HEK293 (cell line): Measurements from ENCODE around the gene ERRFI1.

ENCODE experiments used
- CTCF ChIA-PET: fragments of 350-600 bp; formaldehyde crosslinking; extraction: SDS; loops from one replicate; lab custom pipeline; 2021; ENCODE audit warnings: antibody characterized with exemption; lab: Yijun Ruan, JAX
- POLR2A ChIA-PET: fragments of 300-600 bp; formaldehyde crosslinking; extraction: SDS; loops from one replicate; lab custom pipeline; 2020; ENCODE audit warnings: antibody characterized with exemption, inconsistent platforms; lab: Yijun Ruan, JAX
- H3K27ac ChIP-seq: fragments of 200-500 bp; sonication (Bioruptor generic); 2 replicates; pipeline ENCODE4 v1.5.1; 2014; ENCODE audit warnings: low read depth, low read length, control low read depth, inconsistent platforms; ENCODE audit errors: extremely low read depth
- H3K36me3 ChIP-seq, 2 experiments: fragments of 200-500 bp in 1 of 2; sonication (Bioruptor generic) in 1 of 2; 1 replicate in 1 of 2; 2 replicates in 1 of 2; pipeline ENCODE4 v1.5.1; 2014 to 2017; ENCODE audit warnings: inconsistent platforms in 2 of 2, low read length in 2 of 2; ENCODE audit not compliant: control insufficient read depth in 2 of 2, insufficient read depth in 1 of 2
- H3K4me1 ChIP-seq: fragments of 200-500 bp; sonication (Bioruptor generic); 2 replicates; pipeline ENCODE4 v1.5.1; 2014; ENCODE audit warnings: mild to moderate bottlenecking, low read length, inconsistent platforms; ENCODE audit not compliant: control insufficient read depth, insufficient read depth
- H3K4me3 ChIP-seq: 2 replicates; pipeline ENCODE4 v1.5.1; 2011; ENCODE audit warnings: low read depth, mild to moderate bottlenecking, control low read depth, low read length, moderate library complexity
- H3K9me3 ChIP-seq: fragments of 200-500 bp; sonication (Bioruptor generic); 2 replicates; pipeline ENCODE4 v1.5.1; 2014; ENCODE audit warnings: low read depth, low read length, inconsistent platforms; ENCODE audit not compliant: control insufficient read depth, insufficient read depth
- GLIS2 ChIP-seq: fragments of 450-650 bp; formaldehyde crosslinking; IDR thresholded peaks from 2 replicates; pipeline ENCODE4 v1.5.1; 2016; ENCODE audit warnings: missing biosample characterization, missing genetic modification characterization
- KLF1 ChIP-seq: fragments of 450-650 bp; formaldehyde crosslinking; IDR thresholded peaks from 2 replicates; pipeline ENCODE4 v1.5.1; 2016; ENCODE audit warnings: missing biosample characterization, missing genetic modification characterization
- OVOL3 ChIP-seq: fragments of 450-650 bp; formaldehyde crosslinking; IDR thresholded peaks from 2 replicates; pipeline ENCODE4 v1.5.1; 2016; ENCODE audit warnings: missing biosample characterization, missing genetic modification characterization
- SCRT2 ChIP-seq: fragments of 450-650 bp; formaldehyde crosslinking; IDR thresholded peaks from 2 replicates; pipeline ENCODE4 v1.5.1; 2016; ENCODE audit warnings: missing biosample characterization, missing genetic modification characterization
- ZNF155 ChIP-seq: fragments of 450-650 bp; formaldehyde crosslinking; IDR thresholded peaks from 2 replicates; pipeline ENCODE4 v1.5.1; 2016; ENCODE audit warnings: missing biosample characterization, missing genetic modification characterization
- ZNF16 ChIP-seq: fragments of 450-650 bp; formaldehyde crosslinking; IDR thresholded peaks from 2 replicates; pipeline ENCODE4 v1.5.1; 2016; ENCODE audit warnings: low read depth, missing biosample characterization, missing genetic modification characterization
- ZNF184 ChIP-seq: fragments of 450-650 bp; IDR thresholded peaks from 2 replicates; pipeline ENCODE4 v1.5.1; 2018; ENCODE audit warnings: missing biosample characterization, mild to moderate bottlenecking, missing genetic modification characterization
- ZNF214 ChIP-seq: fragments of 450-650 bp; formaldehyde crosslinking; IDR thresholded peaks from 2 replicates; pipeline ENCODE4 v1.5.1; 2017; ENCODE audit warnings: missing biosample characterization, mild to moderate bottlenecking, missing genetic modification characterization, borderline replicate concordance
- ZNF266 ChIP-seq: fragments of 450-650 bp; formaldehyde crosslinking; IDR thresholded peaks from 2 replicates; pipeline ENCODE4 v1.5.1; 2016; ENCODE audit warnings: missing biosample characterization, missing genetic modification characterization, low read depth
- ZNF324 ChIP-seq: fragments of 450-650 bp; formaldehyde crosslinking; IDR thresholded peaks from 2 replicates; pipeline ENCODE4 v1.5.1; 2016; ENCODE audit warnings: missing biosample characterization, missing genetic modification characterization
- ZNF48 ChIP-seq: fragments of 450-650 bp; formaldehyde crosslinking; IDR thresholded peaks from 2 replicates; pipeline ENCODE4 v1.5.1; 2016; ENCODE audit warnings: missing biosample characterization, missing genetic modification characterization
- ZNF521 ChIP-seq: fragments of 450-650 bp; formaldehyde crosslinking; IDR thresholded peaks from 2 replicates; pipeline ENCODE4 v1.5.1; 2017; ENCODE audit warnings: missing biosample characterization, mild to moderate bottlenecking, missing genetic modification characterization
- ZNF544 ChIP-seq: fragments of 450-650 bp; formaldehyde crosslinking; IDR thresholded peaks from 2 replicates; pipeline ENCODE4 v1.5.0; 2017; ENCODE audit warnings: missing biosample characterization, missing genetic modification characterization
- ZNF560 ChIP-seq: fragments of 450-650 bp; formaldehyde crosslinking; IDR thresholded peaks from 2 replicates; pipeline ENCODE4 v1.5.1; 2017; ENCODE audit warnings: missing biosample characterization, missing genetic modification characterization, borderline replicate concordance
- ZNF561 ChIP-seq: fragments of 450-650 bp; IDR thresholded peaks from 2 replicates; pipeline ENCODE4 v1.5.1; 2018; ENCODE audit warnings: missing biosample characterization, missing genetic modification characterization, borderline replicate concordance
- ZNF670 ChIP-seq: fragments of 450-650 bp; formaldehyde crosslinking; IDR thresholded peaks from 2 replicates; pipeline ENCODE4 v1.5.1; 2016; ENCODE audit warnings: missing biosample characterization, missing genetic modification characterization, low read depth
- ZNF791 ChIP-seq: fragments of 450-650 bp; formaldehyde crosslinking; IDR thresholded peaks from 2 replicates; pipeline ENCODE4 v1.5.1; 2016; ENCODE audit warnings: missing biosample characterization, missing genetic modification characterization
- ZNF843 ChIP-seq: fragments of 450-650 bp; formaldehyde crosslinking; IDR thresholded peaks from 2 replicates; pipeline ENCODE4 v1.5.1; 2016; ENCODE audit warnings: missing biosample characterization, missing genetic modification characterization
- ZSCAN23 ChIP-seq: fragments of 450-650 bp; formaldehyde crosslinking; IDR thresholded peaks from 2 replicates; pipeline ENCODE4 v1.5.1; 2016; ENCODE audit warnings: missing biosample characterization, missing genetic modification characterization
- ZXDB ChIP-seq: fragments of 450-650 bp; formaldehyde crosslinking; IDR thresholded peaks from 2 replicates; pipeline ENCODE4 v1.5.1; 2016; ENCODE audit warnings: missing biosample characterization, missing genetic modification characterization
- TF ChIP-seq, protein P1 (sequence below): fragments of 450-650 bp; formaldehyde crosslinking; IDR thresholded peaks from 2 replicates; pipeline ENCODE4 v1.5.0; 2017; ENCODE audit warnings: missing biosample characterization, missing genetic modification characterization, borderline replicate concordance
- TF ChIP-seq, protein P2 (sequence below): fragments of 450-650 bp; formaldehyde crosslinking; IDR thresholded peaks from 2 replicates; pipeline ENCODE4 v1.5.1; 2016; ENCODE audit warnings: missing biosample characterization, missing genetic modification characterization, borderline replicate concordance
- TF ChIP-seq, protein P3 (sequence below): fragments of 450-650 bp; formaldehyde crosslinking; IDR thresholded peaks from 2 replicates; pipeline ENCODE4 v1.5.1; 2016; ENCODE audit warnings: missing biosample characterization, missing genetic modification characterization, low read depth

The ERRFI1 gene

DNA sequence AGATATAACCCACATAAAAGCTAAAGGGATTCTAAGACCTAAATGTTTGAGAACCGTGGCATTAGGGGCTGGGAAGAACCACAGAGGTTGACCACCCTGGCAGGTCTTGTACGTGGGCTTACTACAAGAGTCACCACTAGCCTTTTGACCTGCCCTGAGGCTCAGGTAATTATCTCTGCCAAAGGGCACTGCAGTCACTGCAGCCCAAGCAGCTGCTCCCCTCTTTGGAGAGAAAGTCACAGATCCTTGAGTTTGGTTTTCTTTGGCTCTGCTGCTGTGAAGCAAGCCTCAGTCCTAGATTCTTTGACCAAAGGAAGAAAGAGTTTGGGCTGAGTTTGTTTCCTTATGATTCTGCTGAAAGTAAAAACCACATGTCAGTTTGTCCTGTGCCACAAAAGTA lies 53.0 kb downstream of the ERRFI1 start:
- Histone ChIP-seq H3K4me3 (no peak overlapping the region), H3K27ac (no peak overlapping the region), H3K4me1 (no peaks in the 10 kb centered on the region), H3K9me3 (no peaks in the 10 kb centered on the region), H3K36me3 (peaks cover 58 to 73% of the 10 kb centered on the region in 2 experiments)
- ChIA-PET CTCF (interaction anchor here (0.8 to 6.1 kb wide), 5 partner anchors 10 to 342 kb away, joined by 3 to 81 read pairs (median 5); no protein-coding TSS in a partner anchor), POLR2A (interaction anchor here (0.7 kb wide), 1 partner anchor 354 kb away, joined by 3 read pairs; no protein-coding TSS in a partner anchor)
- no peak for TF ChIP-seq ZNF266 (tag by site-specific recombination)

DNA sequence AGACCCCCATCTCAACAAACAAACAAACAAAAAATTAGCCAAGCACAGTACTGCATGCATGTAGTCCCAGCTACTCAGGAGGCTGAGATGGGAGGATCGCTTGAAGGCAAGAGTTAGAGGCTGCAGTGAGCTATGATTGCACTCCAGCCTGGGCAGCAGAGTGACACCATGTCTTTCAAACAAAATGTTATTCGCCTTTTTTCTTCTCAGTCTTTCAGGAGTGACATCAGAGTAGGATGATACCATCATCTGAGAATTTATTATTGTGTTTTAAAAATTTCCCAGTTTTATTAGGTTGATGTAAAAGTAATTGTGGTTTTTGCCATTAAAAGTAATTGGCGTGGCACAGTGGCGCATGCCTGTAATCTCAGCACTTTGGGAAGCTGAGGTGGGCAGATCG lies 53.8 kb downstream of the ERRFI1 start:
- Histone ChIP-seq H3K4me3 (no peak overlapping the region), H3K36me3 (peaks cover 62 to 77% of the 10 kb centered on the region in 2 experiments), H3K9me3 (no peaks in the 10 kb centered on the region), H3K4me1 (no peaks in the 10 kb centered on the region), H3K27ac (no peak overlapping the region)
- POLR2A ChIA-PET, result no interaction called here
- no peak for TF ChIP-seq ZNF214 (tag by site-specific recombination)
- no peak for TF ChIP-seq ZXDB (tag by site-specific recombination)
- TF ChIP-seq ZNF324, result no peak
- TF ChIP-seq ZNF155 (tag by site-specific recombination), result no peak
- no peak for TF ChIP-seq ZNF48
- TF ChIP-seq ZNF560 (tag by site-specific recombination), result no peak
- peak; percentile 99 for TF ChIP-seq ZNF184
- TF ChIP-seq SCRT2 (tag by site-specific recombination), result no peak
- no peak for TF ChIP-seq ZNF843 (tag by site-specific recombination)
- CTCF ChIA-PET, result interaction anchor here (0.7 to 6.1 kb wide), 5 partner anchors 9 to 343 kb away, joined by 3 to 81 read pairs (median 5); no protein-coding TSS in a partner anchor

DNA sequence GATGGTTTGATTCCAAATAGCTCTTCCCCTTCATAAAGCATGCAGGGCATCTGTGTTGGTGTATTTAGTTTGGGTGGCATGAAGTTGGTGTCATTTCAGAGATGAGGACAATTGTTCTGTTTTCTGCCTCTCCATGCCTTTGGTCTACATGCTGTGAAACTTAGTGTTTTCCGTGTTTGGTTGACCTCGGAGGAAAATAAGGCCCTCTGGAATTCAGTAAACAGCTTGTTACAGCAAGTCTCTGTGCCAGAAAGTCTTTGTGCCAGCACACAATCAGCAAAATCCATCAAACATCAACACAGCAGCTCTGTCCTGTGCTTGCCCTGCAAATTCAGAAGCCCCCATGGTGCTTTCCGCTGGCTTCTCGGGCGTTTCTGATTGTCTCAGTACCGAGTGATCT lies 55.1 kb downstream of the ERRFI1 start:
- POLR2A ChIA-PET, result interaction anchor here (1.4 kb wide), 1 partner anchor 10 kb away, joined by 4 read pairs; the partner anchor contains the start of gene PARK7
- CTCF ChIA-PET, result no interaction called here
- Histone ChIP-seq H3K4me3 (no peak overlapping the region), H3K4me1 (no peaks in the 10 kb centered on the region), H3K27ac (no peak overlapping the region), H3K36me3 (peaks cover 68 to 79% of the 10 kb centered on the region in 2 experiments), H3K9me3 (no peaks in the 10 kb centered on the region)
- TF ChIP-seq, protein P1, sequence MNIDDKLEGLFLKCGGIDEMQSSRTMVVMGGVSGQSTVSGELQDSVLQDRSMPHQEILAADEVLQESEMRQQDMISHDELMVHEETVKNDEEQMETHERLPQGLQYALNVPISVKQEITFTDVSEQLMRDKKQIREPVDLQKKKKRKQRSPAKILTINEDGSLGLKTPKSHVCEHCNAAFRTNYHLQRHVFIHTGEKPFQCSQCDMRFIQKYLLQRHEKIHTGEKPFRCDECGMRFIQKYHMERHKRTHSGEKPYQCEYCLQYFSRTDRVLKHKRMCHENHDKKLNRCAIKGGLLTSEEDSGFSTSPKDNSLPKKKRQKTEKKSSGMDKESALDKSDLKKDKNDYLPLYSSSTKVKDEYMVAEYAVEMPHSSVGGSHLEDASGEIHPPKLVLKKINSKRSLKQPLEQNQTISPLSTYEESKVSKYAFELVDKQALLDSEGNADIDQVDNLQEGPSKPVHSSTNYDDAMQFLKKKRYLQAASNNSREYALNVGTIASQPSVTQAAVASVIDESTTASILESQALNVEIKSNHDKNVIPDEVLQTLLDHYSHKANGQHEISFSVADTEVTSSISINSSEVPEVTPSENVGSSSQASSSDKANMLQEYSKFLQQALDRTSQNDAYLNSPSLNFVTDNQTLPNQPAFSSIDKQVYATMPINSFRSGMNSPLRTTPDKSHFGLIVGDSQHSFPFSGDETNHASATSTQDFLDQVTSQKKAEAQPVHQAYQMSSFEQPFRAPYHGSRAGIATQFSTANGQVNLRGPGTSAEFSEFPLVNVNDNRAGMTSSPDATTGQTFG, result no peak
- TF ChIP-seq ZNF544 (tag by site-specific recombination), result no peak
- TF ChIP-seq ZNF16 (tag by site-specific recombination), result no peak
- no peak for TF ChIP-seq KLF1 (tag by site-specific recombination)
- TF ChIP-seq ZNF521 (tag by site-specific recombination), result no peak
- no peak for TF ChIP-seq ZNF670 (tag by site-specific recombination)
- TF ChIP-seq ZSCAN23, result no peak
- no peak for TF ChIP-seq GLIS2 (tag by site-specific recombination)

DNA sequence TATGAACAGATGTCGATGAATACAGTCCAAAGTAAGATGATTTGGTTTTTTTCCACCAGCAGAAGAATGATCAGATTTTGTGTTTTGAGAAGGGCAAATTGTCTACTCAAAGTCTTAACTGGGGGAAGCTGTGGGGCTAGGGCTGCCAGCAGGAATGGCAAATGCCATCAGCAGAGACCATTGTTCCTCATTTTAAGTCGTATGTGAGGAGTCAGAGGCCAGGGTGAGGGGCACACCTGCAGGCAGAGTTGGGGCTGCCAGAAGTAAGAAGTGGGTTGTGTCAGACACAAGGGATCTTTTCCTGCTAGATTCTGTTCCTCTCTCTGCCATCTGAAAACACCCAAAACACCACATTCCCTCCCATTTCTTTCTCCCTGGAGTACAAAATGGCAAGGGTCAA lies 55.9 kb downstream of the ERRFI1 start:
- Histone ChIP-seq H3K36me3 (peaks cover 75 to 80% of the 10 kb centered on the region in 2 experiments), H3K27ac (no peak overlapping the region), H3K4me1 (no peaks in the 10 kb centered on the region), H3K4me3 (no peak overlapping the region), H3K9me3 (no peaks in the 10 kb centered on the region)
- CTCF ChIA-PET, result no interaction called here
- POLR2A ChIA-PET, result no interaction called here
- TF ChIP-seq, protein P2, sequence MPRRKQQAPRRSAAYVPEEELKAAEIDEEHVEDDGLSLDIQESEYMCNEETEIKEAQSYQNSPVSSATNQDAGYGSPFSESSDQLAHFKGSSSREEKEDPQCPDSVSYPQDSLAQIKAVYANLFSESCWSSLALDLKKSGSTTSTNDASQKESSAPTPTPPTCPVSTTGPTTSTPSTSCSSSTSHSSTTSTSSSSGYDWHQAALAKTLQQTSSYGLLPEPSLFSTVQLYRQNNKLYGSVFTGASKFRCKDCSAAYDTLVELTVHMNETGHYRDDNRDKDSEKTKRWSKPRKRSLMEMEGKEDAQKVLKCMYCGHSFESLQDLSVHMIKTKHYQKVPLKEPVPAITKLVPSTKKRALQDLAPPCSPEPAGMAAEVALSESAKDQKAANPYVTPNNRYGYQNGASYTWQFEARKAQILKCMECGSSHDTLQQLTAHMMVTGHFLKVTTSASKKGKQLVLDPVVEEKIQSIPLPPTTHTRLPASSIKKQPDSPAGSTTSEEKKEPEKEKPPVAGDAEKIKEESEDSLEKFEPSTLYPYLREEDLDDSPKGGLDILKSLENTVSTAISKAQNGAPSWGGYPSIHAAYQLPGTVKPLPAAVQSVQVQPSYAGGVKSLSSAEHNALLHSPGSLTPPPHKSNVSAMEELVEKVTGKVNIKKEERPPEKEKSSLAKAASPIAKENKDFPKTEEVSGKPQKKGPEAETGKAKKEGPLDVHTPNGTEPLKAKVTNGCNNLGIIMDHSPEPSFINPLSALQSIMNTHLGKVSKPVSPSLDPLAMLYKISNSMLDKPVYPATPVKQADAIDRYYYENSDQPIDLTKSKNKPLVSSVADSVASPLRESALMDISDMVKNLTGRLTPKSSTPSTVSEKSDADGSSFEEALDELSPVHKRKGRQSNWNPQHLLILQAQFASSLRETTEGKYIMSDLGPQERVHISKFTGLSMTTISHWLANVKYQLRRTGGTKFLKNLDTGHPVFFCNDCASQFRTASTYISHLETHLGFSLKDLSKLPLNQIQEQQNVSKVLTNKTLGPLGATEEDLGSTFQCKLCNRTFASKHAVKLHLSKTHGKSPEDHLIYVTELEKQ, result no peak
- no peak for TF ChIP-seq OVOL3
- TF ChIP-seq, protein P3, sequence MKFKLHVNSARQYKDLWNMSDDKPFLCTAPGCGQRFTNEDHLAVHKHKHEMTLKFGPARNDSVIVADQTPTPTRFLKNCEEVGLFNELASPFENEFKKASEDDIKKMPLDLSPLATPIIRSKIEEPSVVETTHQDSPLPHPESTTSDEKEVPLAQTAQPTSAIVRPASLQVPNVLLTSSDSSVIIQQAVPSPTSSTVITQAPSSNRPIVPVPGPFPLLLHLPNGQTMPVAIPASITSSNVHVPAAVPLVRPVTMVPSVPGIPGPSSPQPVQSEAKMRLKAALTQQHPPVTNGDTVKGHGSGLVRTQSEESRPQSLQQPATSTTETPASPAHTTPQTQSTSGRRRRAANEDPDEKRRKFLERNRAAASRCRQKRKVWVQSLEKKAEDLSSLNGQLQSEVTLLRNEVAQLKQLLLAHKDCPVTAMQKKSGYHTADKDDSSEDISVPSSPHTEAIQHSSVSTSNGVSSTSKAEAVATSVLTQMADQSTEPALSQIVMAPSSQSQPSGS (tag by site-specific recombination), result no peak
- no peak for TF ChIP-seq ZNF561 (tag by site-specific recombination)
- TF ChIP-seq ZNF791, result no peak
